Measurements from ENCODE around the gene PSMD4. TPM values are rescaled to one million over a fixed set of nuclear protein-coding genes. Genes with fewer than 3 reads are reported as not detected.

Gene PSMD4
- total and polyA plus RNA-seq, 2 of the 8 experiments (the other 6 are each of a cell fraction or from before 2014, with no cell fraction given) = 216 to 284 TPM

- no peak for TF ChIP-seq CEBPB (IDR thresholded peaks at IDR 0.05; ENCODE audit: low read depth, low read length)
- TF ChIP-seq CTCF (IDR thresholded peaks at IDR 0.05; ENCODE audit: control extremely low read depth in 1 of 3, insufficient read depth in 1 of 3, low read depth in 1 of 3, low read length in 3 of 3) = no peak
These were observed 34.8 kb downstream of the PSMD4 start (continued) for GRCh38 chr1:151289080-151289935.

Measured in H1 (cell line).